GM20000 (cell line): ENCODE results near the gene TTF1.
A peak's percentile ranks its signal among the peaks of the same experiment; 100 is the strongest.
"Not testable (repeated sequence)": the region's sequence is repeated elsewhere in the genome, so short reads cannot be mapped to it uniquely, and the experiment has no call there.

Source experiments
- DNase-seq: peaks from one replicate; pipeline ENCODE4 v3.0.0; 2012; ENCODE audit warnings: low spot score
- CTCF ChIP-seq: IDR thresholded peaks from 2 replicates; pipeline ENCODE4 v1.5.1; 2012; ENCODE audit warnings: mild to moderate bottlenecking, control low read depth; ENCODE audit errors: extremely low read depth, missing control alignments

The TTF1 gene

GRCh38 chr9:132383462-132383883 lies 23.2 kb downstream of the TTF1 start:
- DNase-seq: peak; percentile 32
- TF ChIP-seq CTCF: no peak

- no peak for TF ChIP-seq CTCF
- peak; percentile 69 for DNase-seq
Measured at GRCh38 chr9:132381966-132382541, 24.6 kb downstream of the TTF1 start.

- DNase-seq: not testable (repeated sequence)
Measured at GRCh38 chr9:132378416-132378815, 28.2 kb downstream of the TTF1 start.

- DNase-seq: not testable (repeated sequence)
Measured at GRCh38 chr9:132377769-132378168, 28.9 kb downstream of the TTF1 start.

GRCh38 chr9:132372177-132373095 lies 34.2 kb downstream of the TTF1 start:
- no peak for TF ChIP-seq CTCF
- DNase-seq: no peak

GRCh38 chr9:132370592-132370991 lies 36.0 kb downstream of the TTF1 start:
- no peak for DNase-seq
- TF ChIP-seq CTCF: no peak

GRCh38 chr9:132369421-132369820 lies 37.2 kb downstream of the TTF1 start:
- no peak for TF ChIP-seq CTCF
- DNase-seq: no peak

GRCh38 chr9:132367613-132368313 lies 38.9 kb downstream of the TTF1 start:
- DNase-seq: no peak
- no peak for TF ChIP-seq CTCF
